GM23248 (cell line): ENCODE results near the gene MYH15. TPM values are rescaled to one million over a fixed set of nuclear protein-coding genes. Genes with fewer than 3 reads are reported as not detected.
"Not testable (repeated sequence)": the region's sequence is repeated elsewhere in the genome, so short reads cannot be mapped to it uniquely, and the experiment has no call there.

Experiments
- DNase-seq: peaks from one replicate; pipeline ENCODE4 v3.0.0-alpha.2; 2015
- H2AFZ ChIP-seq: fragments of 200-600 bp; sonication (generic); 2 replicates; pipeline ENCODE4 v1.6.1; 2016; ENCODE audit warnings: antibody characterized with exemption
- H3F3A ChIP-seq: fragments of 200-600 bp; sonication (generic); 2 replicates; pipeline ENCODE4 v1.6.1; 2016; ENCODE audit warnings: mild to moderate bottlenecking, antibody characterized with exemption, mixed run types; ENCODE audit not compliant: insufficient read depth
- H3K27ac ChIP-seq: fragments of 200-600 bp; sonication (generic); 2 replicates; pipeline ENCODE4 v1.5.1; 2016; ENCODE audit warnings: mild to moderate bottlenecking
- H3K27me3 ChIP-seq: fragments of 200-600 bp; sonication (generic); replicated peaks from 2 replicates; pipeline ENCODE4 v1.6.1; 2016; ENCODE audit warnings: mild to moderate bottlenecking; ENCODE audit not compliant: insufficient read depth
- H3K36me3 ChIP-seq: fragments of 200-600 bp; sonication (generic); 2 replicates; pipeline ENCODE4 v1.6.1; 2016; ENCODE audit warnings: low read depth, mild to moderate bottlenecking
- H3K4me1 ChIP-seq: fragments of 200-600 bp; sonication (generic); 2 replicates; pipeline ENCODE4 v1.6.1; 2016; ENCODE audit warnings: mild to moderate bottlenecking; ENCODE audit not compliant: insufficient read depth
- H3K4me2 ChIP-seq: fragments of 200-600 bp; sonication (generic); one replicate; pipeline ENCODE4 v1.6.1; 2016; ENCODE audit warnings: mild to moderate bottlenecking; ENCODE audit not compliant: unreplicated experiment
- H3K4me3 ChIP-seq: fragments of 200-600 bp; sonication (generic); 2 replicates; pipeline ENCODE4 v1.5.1; 2016; ENCODE audit warnings: mild to moderate bottlenecking
- H3K79me2 ChIP-seq: fragments of 200-600 bp; sonication (generic); 2 replicates; pipeline ENCODE4 v1.6.1; 2016; ENCODE audit warnings: mild to moderate bottlenecking; ENCODE audit not compliant: insufficient read depth
- H3K9ac ChIP-seq: fragments of 200-600 bp; sonication (generic); 2 replicates; pipeline ENCODE4 v1.6.1; 2016; ENCODE audit warnings: mild to moderate bottlenecking
- H3K9me2 ChIP-seq: fragments of 200-600 bp; sonication (generic); 2 replicates; pipeline ENCODE4 v1.6.1; 2016; ENCODE audit warnings: mixed run types, mild to moderate bottlenecking, moderate library complexity; ENCODE audit not compliant: insufficient read depth
- H3K9me3 ChIP-seq: fragments of 200-600 bp; sonication (generic); one replicate; pipeline ENCODE4 v1.6.1; 2017; ENCODE audit warnings: low read depth
- H4K20me1 ChIP-seq: fragments of 200-600 bp; sonication (generic); 2 replicates; pipeline ENCODE4 v1.6.0; 2016; ENCODE audit not compliant: insufficient read depth
- EZH2 ChIP-seq: fragments of 200-600 bp; sonication (generic); IDR thresholded peaks from 2 replicates; pipeline ENCODE4 v1.6.1; 2018; ENCODE audit warnings: antibody characterized with exemption, mild to moderate bottlenecking; ENCODE audit not compliant: insufficient read depth, poor library complexity, severe bottlenecking
- EZH2phosphoT487 ChIP-seq: fragments of 200-600 bp; sonication (generic); IDR thresholded peaks from 2 replicates; pipeline ENCODE4 v1.6.1; 2018; ENCODE audit warnings: antibody characterized with exemption, moderate library complexity, mild to moderate bottlenecking, low read depth; ENCODE audit not compliant: insufficient read depth
- WGBS, 2 experiments: methylation state at CpG; one replicate each; pipeline ENCODE4 v1.1.6; 2015 to 2017; ENCODE audit warnings: low lambda C conversion rate in 2 of 2, low coverage in 1 of 2; ENCODE audit errors: missing lambda C conversion rate in 2 of 2; 5-methylcytosine and 5-hydroxymethylcytosine counted together
- in situ Hi-C: fragments of 300-500 bp; cut with MboI; formaldehyde crosslinking; loops from 2 replicates; pipeline ENCODE4 v1.15.0; 2020
- polyA plus RNA-seq: library from polyadenylated mRNA; unstranded; fragments of >200 nt; fragmentation: Nextera tagmentation; extraction: Ambion mirVana; gene quantifications from 2 replicates; pipeline ENCODE4 v1.2.1, GENCODE V29; 2016
- total RNA-seq: library from RNA; depleted of rRNA; stranded (reverse); fragments of >200 nt; shearing (Covaris generic); gene quantifications from 2 replicates; pipeline ENCODE4 v1.2.3, GENCODE V29; 2014

MYH15 gene
- total and polyA plus RNA-seq, 2 experiments from 2014 or later: 0.08 to 0.11 TPM

- Histone ChIP-seq H4K20me1 (no peaks in the 10 kb centered on the region), H2AFZ (no peak overlapping the region), H3K4me1 (peaks cover 4% of the 10 kb centered on the region; the same call in 1 of the 2 replicates), H3K9me3 (no peaks in the 10 kb centered on the region), H3K4me2 (no peak overlapping the region), H3F3A (peaks cover 4% of the 10 kb centered on the region; the same call in 1 of the 2 replicates), H3K4me3 (no peak overlapping the region), H3K27ac (no peak overlapping the region), H3K27me3 (no peaks in the 10 kb centered on the region), H3K36me3 (no peaks in the 10 kb centered on the region), H3K9ac (no peak overlapping the region), H3K9me2 (no peaks in the 10 kb centered on the region), H3K79me2 (no peaks in the 10 kb centered on the region)
- no peak for TF ChIP-seq EZH2
- TF ChIP-seq EZH2phosphoT487: no peak
- DNase-seq: no peak
- WGBS, 2 experiments: 96 to 100% methylated on average over 1 of the region's 1 CpG
- in situ Hi-C loops: no loop called here
These were observed 123.3 kb downstream of the MYH15 start for GRCh38 chr3:108387063-108387462.

- Histone ChIP-seq H3K27me3 (no peaks in the 10 kb centered on the region), H4K20me1 (no peaks in the 10 kb centered on the region), H3K79me2 (no peaks in the 10 kb centered on the region), H2AFZ (no peak overlapping the region), H3K36me3 (no peaks in the 10 kb centered on the region), H3K4me2 (no peak overlapping the region), H3K27ac (no peak overlapping the region), H3K9ac (no peak overlapping the region), H3K4me3 (no peak overlapping the region), H3K4me1 (no peaks in the 10 kb centered on the region), H3K9me2 (no peaks in the 10 kb centered on the region), H3F3A (no peaks in the 10 kb centered on the region), H3K9me3 (no peaks in the 10 kb centered on the region)
- DNase-seq: no peak
- in situ Hi-C loops: no loop called here
- no peak for TF ChIP-seq EZH2phosphoT487
- TF ChIP-seq EZH2: no peak
These were observed 127.1 kb downstream of the MYH15 start for GRCh38 chr3:108383306-108383705.

GRCh38 chr3:108381529-108382140 lies 128.8 kb downstream of the MYH15 start:
- Histone ChIP-seq H3K79me2 (no peaks in the 10 kb centered on the region), H4K20me1 (no peaks in the 10 kb centered on the region), H3F3A (no peaks in the 10 kb centered on the region), H2AFZ (no peak overlapping the region), H3K4me3 (no peak overlapping the region), H3K4me2 (no peak overlapping the region), H3K4me1 (no peaks in the 10 kb centered on the region), H3K36me3 (no peaks in the 10 kb centered on the region), H3K9me2 (no peaks in the 10 kb centered on the region), H3K27me3 (no peaks in the 10 kb centered on the region), H3K9me3 (no peaks in the 10 kb centered on the region), H3K9ac (no peak overlapping the region), H3K27ac (no peak overlapping the region)
- DNase-seq: peak; percentile 5
- TF ChIP-seq EZH2 (no peak), EZH2phosphoT487 (no peak)
- 33 to 40% methylated on average over 3 of the region's 3 CpGs for WGBS, 2 experiments
- in situ Hi-C loops: no loop called here

GRCh38 chr3:108380128-108380795 lies 130.1 kb downstream of the MYH15 start:
- in situ Hi-C loops: no loop called here
- TF ChIP-seq EZH2phosphoT487 (no peak), EZH2 (no peak)
- Histone ChIP-seq H3K4me2 (no peak overlapping the region), H3K9ac (no peak overlapping the region), H3K4me3 (no peak overlapping the region), H3K9me3 (no peaks in the 10 kb centered on the region), H4K20me1 (no peaks in the 10 kb centered on the region), H3K27me3 (no peaks in the 10 kb centered on the region), H3K36me3 (no peaks in the 10 kb centered on the region), H3K4me1 (no peaks in the 10 kb centered on the region), H3K79me2 (no peaks in the 10 kb centered on the region), H3K27ac (no peak overlapping the region), H3K9me2 (no peaks in the 10 kb centered on the region), H3F3A (no peaks in the 10 kb centered on the region), H2AFZ (no peak overlapping the region)
- 61 to 71% methylated on average over 7 of the region's 7 CpGs for WGBS, 2 experiments
- DNase-seq: no peak

GRCh38 chr3:108378952-108379342 lies 131.4 kb downstream of the MYH15 start:
- H2AFZ ChIP-seq, DNase-seq, H3K9me2 ChIP-seq, H4K20me1 ChIP-seq, H3K79me2 ChIP-seq, H3K4me1 ChIP-seq, in situ Hi-C loops, H3K9me3 ChIP-seq, H3K4me2 ChIP-seq, H3F3A ChIP-seq, H3K4me3 ChIP-seq, H3K27ac ChIP-seq, H3K9ac ChIP-seq, H3K27me3 ChIP-seq, H3K36me3 ChIP-seq: not testable (repeated sequence)
- 27 to 35% methylated on average over 2 of the region's 2 CpGs for WGBS, 2 experiments
